Measurements from ENCODE around the gene SCYGR4. TPM values are rescaled to one million over a fixed set of nuclear protein-coding genes. Genes with fewer than 3 reads are reported as not detected.

The SCYGR4 gene
- total RNA-seq = not detected in 2 replicates
- not detected for polyA plus RNA-seq (2012)

- DNase-seq (ENCODE audit: low read depth) = peak; percentile 44
These were observed at the start of gene SCYGR4 for GRCh38 chr2:227617316-227618230. TSS of gene SCYGR4 (plus strand) at chr2:227617498. CDS start at chr2:227617498, 0 bp downstream.

GRCh38 chr2:227568852-227569169 lies 48.5 kb upstream of the SCYGR4 start:
- no peak for DNase-seq (ENCODE audit: low read depth)

- DNase-seq (ENCODE audit: low read depth) = no peak
These were observed 46.7 kb upstream of the SCYGR4 start for GRCh38 chr2:227570615-227571014.

GRCh38 chr2:227576110-227576509 lies 41.2 kb upstream of the SCYGR4 start:
- DNase-seq (ENCODE audit: low read depth) = peak; percentile 92

GRCh38 chr2:227576812-227577211 lies 40.5 kb upstream of the SCYGR4 start:
- DNase-seq (ENCODE audit: low read depth) = peak; percentile 9

- DNase-seq (ENCODE audit: low read depth) = no peak
These were observed 39.7 kb upstream of the SCYGR4 start for GRCh38 chr2:227577555-227577954.

GRCh38 chr2:227578642-227579041 lies 38.7 kb upstream of the SCYGR4 start:
- DNase-seq (ENCODE audit: low read depth) = peak; percentile 20

GRCh38 chr2:227579791-227580190 lies 37.5 kb upstream of the SCYGR4 start:
- no peak for DNase-seq (ENCODE audit: low read depth)

GRCh38 chr2:227582369-227582768 lies 34.9 kb upstream of the SCYGR4 start:
- DNase-seq (ENCODE audit: low read depth) = no peak

GRCh38 chr2:227592694-227593387 lies 24.5 kb upstream of the SCYGR4 start:
- DNase-seq (ENCODE audit: low read depth) = no peak

- DNase-seq (ENCODE audit: low read depth) = no peak
These were observed 21.5 kb upstream of the SCYGR4 start for GRCh38 chr2:227595797-227596196.

- no peak for DNase-seq (ENCODE audit: low read depth)
These were observed 20.3 kb upstream of the SCYGR4 start for GRCh38 chr2:227597036-227597435.

GRCh38 chr2:227597998-227598397 lies 19.3 kb upstream of the SCYGR4 start:
- DNase-seq (ENCODE audit: low read depth) = no peak

GRCh38 chr2:227598835-227599503 lies 18.3 kb upstream of the SCYGR4 start, which contains the start of gene SCYGR2:
TSS of gene SCYGR2 (plus strand) at chr2:227598893. CDS start at chr2:227598893, 0 bp downstream.
- DNase-seq (ENCODE audit: low read depth) = peak; percentile 32

- no peak for DNase-seq (ENCODE audit: low read depth)
These were observed 14.9 kb upstream of the SCYGR4 start for GRCh38 chr2:227602358-227602757.

- no peak for DNase-seq (ENCODE audit: low read depth)
These were observed 10.8 kb upstream of the SCYGR4 start for GRCh38 chr2:227606476-227606875.

GRCh38 chr2:227607941-227608340 lies 9.4 kb upstream of the SCYGR4 start:
- no peak for DNase-seq (ENCODE audit: low read depth)

- DNase-seq (ENCODE audit: low read depth) = no peak
These were observed 8.5 kb upstream of the SCYGR4 start for GRCh38 chr2:227608561-227609338.

- no peak for DNase-seq (ENCODE audit: low read depth)
These were observed 7.2 kb upstream of the SCYGR4 start for GRCh38 chr2:227610123-227610522.

GRCh38 chr2:227612546-227613271 lies 4.6 kb upstream of the SCYGR4 start:
- DNase-seq (ENCODE audit: low read depth) = no peak
